Measurements from ENCODE around the gene TXNRD2.

- TF ChIP-seq YY1 (IDR thresholded peaks at IDR 0.05; ENCODE audit: low read depth) (no peak), TCF12 (IDR thresholded peaks at IDR 0.05; ENCODE audit: low read depth) (no peak), RAD21 (IDR thresholded peaks at IDR 0.05; ENCODE audit: low read depth) (no peak), NFIC (IDR thresholded peaks at IDR 0.05) (no peak), CREB1 (IDR thresholded peaks at IDR 0.05; ENCODE audit: low read depth) (no peak), REST (IDR thresholded peaks at IDR 0.05; ENCODE audit: low read depth) (no peak), MAX (IDR thresholded peaks at IDR 0.05) (no peak), TAF1 (IDR thresholded peaks at IDR 0.05; ENCODE audit: low read depth) (no peak), FOXM1 (IDR thresholded peaks at IDR 0.05; ENCODE audit: borderline replicate concordance, low read depth) (no peak), TEAD4 (IDR thresholded peaks at IDR 0.05) (no peak), EP300 (IDR thresholded peaks at IDR 0.05; ENCODE audit: borderline replicate concordance) (no peak)
These were observed 43.5 kb downstream of the TXNRD2 start for GRCh38 chr22:19898145-19898544.

Measured in Ishikawa (cell line).